ENCODE data around the gene BIRC5.
"Not testable (repeated sequence)": the region's sequence is repeated elsewhere in the genome, so short reads cannot be mapped to it uniquely, and the experiment has no call there.

Gene BIRC5

GRCh38 chr17:78234261-78234865, 20.3 kb downstream of the BIRC5 start:
- Mint-ChIP-seq H3K4me3 (no peak overlapping the region), H3K9me3 (no peaks in the 10 kb centered on the region), H3K4me1 (ENCODE audit: low read depth) (no peaks in the 10 kb centered on the region), H3K27ac (no peak overlapping the region), H3K36me3 (ENCODE audit: low read depth) (no peaks in the 10 kb centered on the region), H3K27me3 (ENCODE audit: low read depth) (peaks cover 31% of the 10 kb centered on the region)
- no peak for DNase-seq (ENCODE audit: low spot score)

GRCh38 chr17:78235022-78235421, 21.0 kb downstream of the BIRC5 start:
- not testable (repeated sequence) for H3K36me3 Mint-ChIP-seq (ENCODE audit: low read depth)

GRCh38 chr17:78235885-78236284, 21.8 kb downstream of the BIRC5 start:
- Mint-ChIP-seq H3K36me3 (ENCODE audit: low read depth) (no peaks in the 10 kb centered on the region), H3K4me3 (no peak overlapping the region), H3K9me3 (no peaks in the 10 kb centered on the region), H3K4me1 (ENCODE audit: low read depth) (no peaks in the 10 kb centered on the region), H3K27me3 (ENCODE audit: low read depth) (peaks cover 23% of the 10 kb centered on the region), H3K27ac (no peak overlapping the region)
- DNase-seq (ENCODE audit: low spot score): no peak

More at GRCh38 chr17:78235022-78235421, 21.0 kb downstream of the BIRC5 start:
- not testable (repeated sequence) for DNase-seq (ENCODE audit: low spot score); H3K4me3 Mint-ChIP-seq; H3K4me1 Mint-ChIP-seq (ENCODE audit: low read depth); H3K27ac Mint-ChIP-seq; H3K9me3 Mint-ChIP-seq
- H3K27me3 Mint-ChIP-seq (ENCODE audit: low read depth): peaks cover 31% of the 10 kb centered on the region

DNA sequence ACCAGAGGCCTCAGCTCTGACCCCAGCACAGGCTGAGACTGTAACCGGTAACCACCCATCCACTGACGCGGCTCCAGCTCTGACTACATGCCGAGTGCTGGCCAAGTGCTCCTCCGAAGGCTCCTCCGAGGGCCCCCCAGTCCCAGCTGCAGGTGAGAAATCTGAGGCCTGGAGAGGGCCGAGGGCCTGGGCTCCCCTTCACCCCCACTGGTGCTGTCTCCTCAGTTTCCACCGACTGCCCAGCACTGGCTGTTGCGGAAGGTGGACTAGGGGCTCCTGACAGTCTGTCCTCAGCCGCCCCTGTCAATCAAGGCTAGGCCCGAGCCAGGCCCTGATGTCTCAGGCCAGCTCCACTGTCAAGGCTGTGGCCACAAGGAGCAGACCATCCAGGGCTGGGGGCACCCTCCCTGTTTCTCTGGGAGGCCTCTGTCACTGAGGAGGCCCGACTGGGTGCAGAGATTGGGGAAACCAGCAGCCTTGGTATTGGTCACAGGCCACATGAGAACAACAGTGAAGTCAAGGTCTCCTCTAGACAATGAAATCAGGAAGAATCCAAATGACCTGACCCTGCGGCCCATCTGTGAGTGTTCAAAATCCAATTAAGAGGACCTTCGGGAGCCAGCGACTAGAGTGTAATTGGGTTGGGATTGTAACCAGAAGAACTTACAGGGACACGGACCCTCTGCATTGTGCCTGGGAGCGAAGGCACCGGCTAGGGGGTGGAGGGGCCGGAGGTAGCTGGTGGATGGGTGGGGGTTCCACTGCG, 22.5 kb downstream of the BIRC5 start:
- Mint-ChIP-seq H3K27ac (no peak overlapping the region), H3K9me3 (no peaks in the 10 kb centered on the region), H3K27me3 (ENCODE audit: low read depth) (peaks cover 16% of the 10 kb centered on the region), H3K4me3 (no peak overlapping the region), H3K4me1 (ENCODE audit: low read depth) (no peaks in the 10 kb centered on the region), H3K36me3 (ENCODE audit: low read depth) (no peaks in the 10 kb centered on the region)
- DNase-seq (ENCODE audit: low spot score): no peak

DNA sequence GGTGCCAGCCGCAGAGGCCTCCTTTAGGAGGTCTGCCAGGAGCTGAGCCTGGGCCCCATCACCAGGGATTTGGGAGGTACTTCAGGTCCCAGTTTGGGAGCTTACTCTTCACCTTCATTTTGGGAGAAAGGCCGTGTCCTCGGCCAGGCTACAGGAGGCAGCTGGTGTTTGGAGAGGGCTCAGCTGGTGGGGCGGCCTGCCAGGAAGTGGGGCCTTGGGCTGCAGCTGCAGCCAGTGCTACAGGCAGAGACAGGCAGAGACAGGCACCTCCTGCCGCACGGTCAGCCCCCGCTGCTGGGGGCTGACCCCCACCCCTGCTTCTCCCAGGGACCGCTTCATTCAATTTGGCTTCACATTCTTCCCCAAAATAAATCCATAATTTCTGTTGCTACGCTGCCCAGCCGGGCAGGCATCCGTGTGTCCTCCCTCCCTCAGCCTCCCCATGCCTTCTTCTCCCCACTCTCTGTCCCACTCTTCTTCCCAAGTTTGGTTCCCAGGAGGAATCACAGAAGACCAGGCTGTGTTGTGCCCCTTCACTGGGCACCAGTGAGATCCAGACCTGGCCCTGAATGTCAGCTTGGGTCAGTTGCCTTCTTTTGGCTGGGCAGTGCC, 23.5 kb downstream of the BIRC5 start:
- no peaks in the 10 kb centered on the region for H3K36me3 Mint-ChIP-seq (ENCODE audit: low read depth)
- no peak for DNase-seq (ENCODE audit: low spot score)
- H3K27me3 Mint-ChIP-seq (ENCODE audit: low read depth): peaks cover 10% of the 10 kb centered on the region
- H3K4me3 Mint-ChIP-seq: no peak overlapping the region
- H3K27ac Mint-ChIP-seq: no peak overlapping the region
- H3K4me1 Mint-ChIP-seq (ENCODE audit: low read depth): no peaks in the 10 kb centered on the region
- H3K9me3 Mint-ChIP-seq: no peaks in the 10 kb centered on the region

DNA sequence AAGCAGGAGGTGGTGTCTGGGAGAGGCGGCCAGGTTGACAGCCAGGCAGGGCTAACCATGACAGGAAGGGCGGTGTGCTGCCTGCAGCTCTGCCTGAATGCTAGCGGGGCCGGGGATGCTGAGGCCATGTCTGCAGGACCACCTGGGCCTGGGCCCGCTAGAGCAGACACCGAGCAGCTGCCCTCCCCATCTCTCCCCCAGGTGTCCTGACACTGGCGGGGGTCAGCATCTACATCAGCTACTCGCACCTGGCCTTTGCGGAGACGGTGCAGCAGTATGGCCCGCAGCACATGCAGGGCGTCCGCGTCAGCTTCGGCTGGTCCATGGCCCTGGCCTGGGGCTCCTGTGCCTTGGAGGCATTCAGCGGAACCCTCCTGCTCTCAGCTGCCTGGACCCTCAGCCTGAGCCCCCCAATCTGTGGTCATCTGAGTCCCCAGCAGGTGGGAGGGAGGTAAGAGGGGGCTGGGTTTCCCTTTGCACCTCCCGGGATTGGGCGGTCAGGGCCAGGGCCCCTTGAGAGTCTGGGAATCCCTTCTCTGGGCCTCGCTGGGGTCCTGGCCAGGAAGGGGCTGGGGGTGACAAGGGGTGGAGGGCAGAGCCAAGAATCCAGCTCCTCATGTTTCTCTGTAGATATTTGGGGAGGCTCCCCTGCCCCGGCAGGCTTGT, 24.9 kb downstream of the BIRC5 start:
- H3K4me1 Mint-ChIP-seq (ENCODE audit: low read depth): no peaks in the 10 kb centered on the region
- no peak overlapping the region for H3K27ac Mint-ChIP-seq
- H3K27me3 Mint-ChIP-seq (ENCODE audit: low read depth): peaks cover 3% of the 10 kb centered on the region
- H3K4me3 Mint-ChIP-seq: no peak overlapping the region
- DNase-seq (ENCODE audit: low spot score): no peak
- no peaks in the 10 kb centered on the region for H3K9me3 Mint-ChIP-seq
- H3K36me3 Mint-ChIP-seq (ENCODE audit: low read depth): no peaks in the 10 kb centered on the region

DNA sequence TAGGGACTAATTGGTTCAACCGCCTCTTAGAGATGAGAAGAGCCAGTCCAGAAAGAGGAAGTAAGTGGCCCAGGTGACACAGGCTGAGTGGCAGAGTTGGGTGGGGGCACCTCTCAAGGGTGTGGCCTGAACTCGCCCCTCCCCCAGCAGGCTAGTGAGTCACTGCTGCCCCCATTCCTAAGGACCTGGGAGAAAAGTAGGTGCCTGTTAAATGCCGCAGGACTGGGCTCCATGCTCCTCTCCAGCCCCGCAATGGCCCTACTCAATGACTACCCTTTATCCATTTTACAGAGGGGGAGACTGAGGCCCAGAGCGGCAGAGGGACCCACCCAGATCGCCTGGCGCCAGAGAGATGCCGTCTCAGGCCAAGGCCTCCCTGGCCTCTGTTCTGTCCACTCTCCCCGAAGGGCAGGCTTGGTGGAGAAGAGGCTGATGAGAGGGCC, 25.5 kb downstream of the BIRC5 start:
- no peaks in the 10 kb centered on the region for H3K36me3 Mint-ChIP-seq (ENCODE audit: low read depth)
- no peaks in the 10 kb centered on the region for H3K9me3 Mint-ChIP-seq
- no peaks in the 10 kb centered on the region for H3K27me3 Mint-ChIP-seq (ENCODE audit: low read depth)
- no peak overlapping the region for H3K4me3 Mint-ChIP-seq
- H3K27ac Mint-ChIP-seq: no peak overlapping the region
- H3K4me1 Mint-ChIP-seq (ENCODE audit: low read depth): no peaks in the 10 kb centered on the region
- no peak for DNase-seq (ENCODE audit: low spot score)

- Mint-ChIP-seq H3K36me3 (ENCODE audit: low read depth) (no peaks in the 10 kb centered on the region), H3K4me1 (ENCODE audit: low read depth) (no peaks in the 10 kb centered on the region), H3K27me3 (ENCODE audit: low read depth) (no peaks in the 10 kb centered on the region), H3K4me3 (no peak overlapping the region), H3K9me3 (no peaks in the 10 kb centered on the region), H3K27ac (no peak overlapping the region)
- DNase-seq (ENCODE audit: low spot score): no peak
Measured at GRCh38 chr17:78240012-78240655, 26.1 kb downstream of the BIRC5 start.

DNA sequence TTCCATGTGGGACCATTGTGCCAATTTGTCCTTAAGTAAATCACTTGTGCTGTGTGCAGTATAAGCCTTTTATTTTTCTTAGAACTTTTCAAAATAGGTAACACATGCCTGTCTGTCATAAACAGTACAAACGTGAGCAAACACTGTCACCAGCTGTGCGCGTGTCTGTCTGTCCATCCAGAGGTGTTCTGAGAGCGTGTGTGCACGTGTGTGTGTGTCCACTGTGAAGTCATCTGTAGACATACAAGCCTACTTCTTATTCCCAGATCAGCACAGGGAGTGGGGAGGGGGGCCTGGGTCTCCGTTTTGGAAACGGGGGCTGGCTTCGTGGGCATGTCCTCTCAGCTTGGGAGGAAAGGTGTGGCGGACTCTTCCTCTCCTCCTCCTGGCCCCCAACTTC, 26.8 kb downstream of the BIRC5 start:
- H3K36me3 Mint-ChIP-seq (ENCODE audit: low read depth): no peaks in the 10 kb centered on the region
- no peak overlapping the region for H3K27ac Mint-ChIP-seq
- no peak overlapping the region for H3K4me3 Mint-ChIP-seq
- H3K4me1 Mint-ChIP-seq (ENCODE audit: low read depth): no peaks in the 10 kb centered on the region
- no peaks in the 10 kb centered on the region for H3K27me3 Mint-ChIP-seq (ENCODE audit: low read depth)
- H3K9me3 Mint-ChIP-seq: no peaks in the 10 kb centered on the region
- DNase-seq (ENCODE audit: low spot score): no peak

- Mint-ChIP-seq H3K9me3 (no peaks in the 10 kb centered on the region), H3K4me1 (ENCODE audit: low read depth) (no peaks in the 10 kb centered on the region), H3K27ac (no peak overlapping the region), H3K4me3 (no peak overlapping the region), H3K36me3 (ENCODE audit: low read depth) (no peaks in the 10 kb centered on the region), H3K27me3 (ENCODE audit: low read depth) (no peaks in the 10 kb centered on the region)
- no peak for DNase-seq (ENCODE audit: low spot score)
Measured at GRCh38 chr17:78241277-78242023, 27.4 kb downstream of the BIRC5 start.

GRCh38 chr17:78242024-78242742, 28.1 kb downstream of the BIRC5 start:
- H3K36me3 Mint-ChIP-seq (ENCODE audit: low read depth): no peaks in the 10 kb centered on the region
- no peaks in the 10 kb centered on the region for H3K27me3 Mint-ChIP-seq (ENCODE audit: low read depth)
- H3K4me3 Mint-ChIP-seq: no peak overlapping the region
- no peak for DNase-seq (ENCODE audit: low spot score)
- no peak overlapping the region for H3K27ac Mint-ChIP-seq
- H3K4me1 Mint-ChIP-seq (ENCODE audit: low read depth): no peaks in the 10 kb centered on the region
- H3K9me3 Mint-ChIP-seq: no peaks in the 10 kb centered on the region

DNA sequence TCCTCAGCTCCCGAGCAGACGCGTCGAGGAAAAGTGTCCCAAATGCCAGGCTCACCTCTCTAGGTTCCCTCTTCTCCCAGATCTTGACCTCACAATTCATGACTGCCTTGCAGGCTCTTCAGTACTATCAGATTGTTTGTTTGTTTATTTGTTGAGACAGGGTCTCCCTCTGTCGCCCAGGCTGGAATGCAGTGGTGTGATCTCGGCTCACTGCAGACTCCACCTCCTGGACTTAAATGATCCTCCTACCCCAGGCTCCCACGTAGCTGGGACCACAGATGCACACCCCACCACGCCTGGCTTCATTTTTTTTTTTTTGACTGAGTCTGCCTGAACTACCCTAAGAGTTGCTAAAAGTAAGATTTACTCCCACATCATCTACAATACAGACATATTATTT, 33.3 kb downstream of the BIRC5 start:
- H3K4me1 Mint-ChIP-seq (ENCODE audit: low read depth): peaks cover 14% of the 10 kb centered on the region
- no peaks in the 10 kb centered on the region for H3K9me3 Mint-ChIP-seq
- H3K4me3 Mint-ChIP-seq: no peak overlapping the region
- H3K36me3 Mint-ChIP-seq (ENCODE audit: low read depth): no peaks in the 10 kb centered on the region
- no peak for DNase-seq (ENCODE audit: low spot score)
- no peaks in the 10 kb centered on the region for H3K27me3 Mint-ChIP-seq (ENCODE audit: low read depth)
- no peak overlapping the region for H3K27ac Mint-ChIP-seq
